PC-3 (cell line): Measurements from ENCODE around the gene LANCL1. TPM values are rescaled to one million over a fixed set of nuclear protein-coding genes. Genes with fewer than 3 reads are reported as not detected.
A peak's percentile ranks its signal among the peaks of the same experiment; 100 is the strongest.

Source experiments
- ATAC-seq: fragments of 200-7000 bp; cut with Tn5 transposase; 2 replicates; pipeline ENCODE4 v1.9.1; 2020; ENCODE audit warnings: mild to moderate bottlenecking, moderate library complexity
- BruUV-seq: library from RNA; stranded (reverse); fragments of 400-500 nt; replicated peaks from 2 replicates; lab custom pipeline; 2021; lab: Mats Ljungman, UMichigan
- CTCF ChIA-PET: fragments of 300-600 bp; sonication (Branson Sonifier 250); formaldehyde crosslinking; loops from one replicate; lab custom pipeline; 2022; ENCODE audit warnings: antibody characterized with exemption; lab: Charles Lee
- POLR2A ChIA-PET: fragments of 300-600 bp; sonication (Branson Sonifier 250); formaldehyde crosslinking; loops from one replicate; lab custom pipeline; 2022; ENCODE audit warnings: antibody characterized with exemption; ENCODE audit not compliant: unreplicated experiment; lab: Charles Lee
- DNase-seq: peaks from one replicate; pipeline ENCODE4 v3.0.0-alpha.2; 2015
- H2AFZ ChIP-seq: fragments of 300-600 bp; sonication (generic); 2 replicates; pipeline ENCODE4 v1.6.0; 2016; ENCODE audit warnings: antibody characterized with exemption, low read length
- H3F3A ChIP-seq: fragments of 300-600 bp; sonication (generic); one replicate; pipeline ENCODE4 v1.6.0; 2017; ENCODE audit warnings: antibody characterized with exemption, low read length, control low read depth, mild to moderate bottlenecking; ENCODE audit not compliant: unreplicated experiment
- H3K27ac ChIP-seq: fragments of 300-600 bp; sonication (generic); 2 replicates; pipeline ENCODE4 v1.5.1; 2016; ENCODE audit warnings: mild to moderate bottlenecking, low read length
- H3K27me3 ChIP-seq: fragments of 300-600 bp; sonication (generic); 2 replicates; pipeline ENCODE4 v1.6.1; 2016; ENCODE audit warnings: low read length, mixed read lengths
- H3K36me3 ChIP-seq: fragments of 300-600 bp; sonication (generic); 2 replicates; pipeline ENCODE4 v1.6.1; 2016; ENCODE audit warnings: low read depth, mixed run types, low read length, mixed read lengths
- H3K4me1 ChIP-seq: fragments of 300-600 bp; sonication (generic); 2 replicates; pipeline ENCODE4 v1.5.1; 2016; ENCODE audit warnings: low read length; ENCODE audit not compliant: insufficient read depth
- H3K4me2 ChIP-seq: fragments of 300-600 bp; sonication (generic); 2 replicates; pipeline ENCODE4 v1.6.0; 2016; ENCODE audit warnings: low read length
- H3K4me3 ChIP-seq: fragments of 300-600 bp; sonication (generic); 2 replicates; pipeline ENCODE4 v1.5.1; 2016; ENCODE audit warnings: mild to moderate bottlenecking, low read length, mixed read lengths
- H3K79me2 ChIP-seq: fragments of 300-600 bp; sonication (generic); 2 replicates; pipeline ENCODE4 v1.6.1; 2017; ENCODE audit warnings: low read length, mixed read lengths
- H3K9ac ChIP-seq: fragments of 300-600 bp; sonication (generic); 2 replicates; pipeline ENCODE4 v1.6.0; 2016; ENCODE audit warnings: mild to moderate bottlenecking, low read length
- H3K9me2 ChIP-seq: fragments of 300-600 bp; sonication (generic); replicated peaks from 2 replicates; pipeline ENCODE4 v1.6.1; 2016; ENCODE audit warnings: mixed run types, low read length, mixed read lengths
- H3K9me3 ChIP-seq: fragments of 300-600 bp; sonication (generic); 2 replicates; pipeline ENCODE4 v1.6.1; 2016; ENCODE audit warnings: low read length, mixed read lengths
- H4K20me1 ChIP-seq: fragments of 300-600 bp; sonication (generic); 2 replicates; pipeline ENCODE4 v1.6.1; 2016; ENCODE audit warnings: low read length, mixed read lengths
- EZH2 ChIP-seq: fragments of 300-600 bp; sonication (generic); IDR thresholded peaks from one replicate; pipeline ENCODE4 v1.6.1; 2017; ENCODE audit warnings: antibody characterized with exemption, mild to moderate bottlenecking, low read length; ENCODE audit not compliant: unreplicated experiment
- EZH2phosphoT487 ChIP-seq: fragments of 300-600 bp; sonication (generic); IDR thresholded peaks from 2 replicates; pipeline ENCODE4 v1.6.1; 2018; ENCODE audit warnings: mild to moderate bottlenecking, antibody characterized with exemption, low read length, borderline replicate concordance
- intact Hi-C: fragments of 100-400 bp; cut with micrococcal nuclease; formaldehyde crosslinking; loops from 2 replicates; pipeline ENCODE4 v1.9.0; 2023
- total RNA-seq: library from RNA; depleted of rRNA; stranded (reverse); fragments of >200 nt; gene quantifications from 2 replicates; pipeline ENCODE4 v1.2.3, GENCODE V29; 2014
- TF ChIP-seq, protein P1 (sequence below): fragments of 300-600 bp; sonication (generic); conservative IDR thresholded peaks from 2 replicates; pipeline ENCODE4 v1.5.1; 2017; ENCODE audit warnings: antibody characterized with exemption, low read depth, mild to moderate bottlenecking, low read length

Gene LANCL1
- total RNA-seq, 1 experiment from 2014 or later: 19.0 TPM

DNA sequence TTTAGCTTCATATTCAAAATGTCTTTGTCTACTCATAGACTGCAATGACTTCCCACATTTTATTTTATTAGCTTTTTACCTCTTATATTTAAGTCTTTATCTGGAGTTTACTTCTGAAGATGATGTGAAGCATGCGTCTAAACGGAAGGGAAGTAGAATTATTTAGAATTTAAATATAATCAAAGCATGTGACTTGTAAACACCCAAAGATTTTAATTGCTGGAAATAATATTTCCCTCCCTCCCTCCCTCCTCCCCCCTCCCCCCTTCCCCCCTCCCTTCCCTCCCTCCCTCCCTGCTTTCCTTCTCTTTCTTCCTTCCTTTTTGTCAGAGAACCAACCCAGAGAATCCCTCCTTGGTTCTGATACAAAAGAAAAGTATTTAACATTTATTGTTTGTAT lies 2.1 kb upstream of the LANCL1 start:
- peaks cover 11% of the 10 kb centered on the region; the same call in 1 of the 2 replicates for H3K4me1 ChIP-seq
- peak overlapping the region; percentile 72 for H3K4me2 ChIP-seq
- intact Hi-C loops: no loop called here
- H3K36me3 ChIP-seq: 0 out of 2 replicates have a peak, but pooled peaks cover under 1% of the 10 kb centered on the region
- no peaks in the 10 kb centered on the region for H3K9me2 ChIP-seq
- ChIA-PET POLR2A (no interaction called here), CTCF (no interaction called here)
- peak overlapping the region; percentile 91 for H3K4me3 ChIP-seq
- H3K9ac ChIP-seq: no peak overlapping the region; the same call in 1 of the 2 replicates
- H3K27me3 ChIP-seq: no peaks in the 10 kb centered on the region
- peaks cover 19% of the 10 kb centered on the region for H3K79me2 ChIP-seq
- H3F3A ChIP-seq: no peaks in the 10 kb centered on the region
- H3K9me3 ChIP-seq: no peaks in the 10 kb centered on the region
- no peaks in the 10 kb centered on the region for H4K20me1 ChIP-seq
- no TSS peak for BruUV-seq
- DNase-seq: no peak
- H3K27ac ChIP-seq: no peak overlapping the region
- ATAC-seq: no peak
- TF ChIP-seq EZH2phosphoT487: no peak
- TF ChIP-seq, protein P1, sequence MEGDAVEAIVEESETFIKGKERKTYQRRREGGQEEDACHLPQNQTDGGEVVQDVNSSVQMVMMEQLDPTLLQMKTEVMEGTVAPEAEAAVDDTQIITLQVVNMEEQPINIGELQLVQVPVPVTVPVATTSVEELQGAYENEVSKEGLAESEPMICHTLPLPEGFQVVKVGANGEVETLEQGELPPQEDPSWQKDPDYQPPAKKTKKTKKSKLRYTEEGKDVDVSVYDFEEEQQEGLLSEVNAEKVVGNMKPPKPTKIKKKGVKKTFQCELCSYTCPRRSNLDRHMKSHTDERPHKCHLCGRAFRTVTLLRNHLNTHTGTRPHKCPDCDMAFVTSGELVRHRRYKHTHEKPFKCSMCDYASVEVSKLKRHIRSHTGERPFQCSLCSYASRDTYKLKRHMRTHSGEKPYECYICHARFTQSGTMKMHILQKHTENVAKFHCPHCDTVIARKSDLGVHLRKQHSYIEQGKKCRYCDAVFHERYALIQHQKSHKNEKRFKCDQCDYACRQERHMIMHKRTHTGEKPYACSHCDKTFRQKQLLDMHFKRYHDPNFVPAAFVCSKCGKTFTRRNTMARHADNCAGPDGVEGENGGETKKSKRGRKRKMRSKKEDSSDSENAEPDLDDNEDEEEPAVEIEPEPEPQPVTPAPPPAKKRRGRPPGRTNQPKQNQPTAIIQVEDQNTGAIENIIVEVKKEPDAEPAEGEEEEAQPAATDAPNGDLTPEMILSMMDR: no peak
- no peak for TF ChIP-seq EZH2
- H2AFZ ChIP-seq: no peak overlapping the region

DNA sequence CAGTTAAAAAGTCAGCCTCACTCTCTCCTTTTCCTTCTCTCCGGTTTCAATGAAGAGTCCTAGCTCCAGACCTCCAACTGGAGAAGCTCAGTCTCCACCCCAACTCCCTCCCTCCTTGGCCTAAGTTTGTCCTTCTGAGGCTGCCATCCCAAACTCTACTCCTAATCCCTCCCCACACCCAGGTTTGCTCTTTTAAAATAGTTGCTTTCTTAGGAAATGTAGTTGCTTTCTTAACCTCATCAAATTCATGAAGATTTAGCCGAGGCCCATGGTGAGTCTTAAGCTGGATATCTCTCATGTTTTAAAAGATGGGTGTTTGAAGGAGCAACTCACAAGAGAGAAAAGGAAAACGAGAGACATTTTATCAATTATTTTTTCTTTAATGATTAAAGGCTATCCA lies 937 bp upstream of the LANCL1 start:
- Histone ChIP-seq H3K4me1 (peaks cover 11% of the 10 kb centered on the region; the same call in 1 of the 2 replicates), H2AFZ (peak overlapping the region; percentile 86), H3K27ac (no peak overlapping the region), H3K36me3 (no peaks in the 10 kb centered on the region), H4K20me1 (no peaks in the 10 kb centered on the region), H3K27me3 (no peaks in the 10 kb centered on the region), H3K9ac (peak overlapping the region; percentile 72), H3K4me3 (peak overlapping the region; percentile 91), H3K9me3 (no peaks in the 10 kb centered on the region), H3K9me2 (no peaks in the 10 kb centered on the region), H3K4me2 (peak overlapping the region; percentile 72), H3F3A (no peaks in the 10 kb centered on the region), H3K79me2 (peaks cover 19% of the 10 kb centered on the region)
- ATAC-seq: peak; percentile 37
- peak; percentile 65 for DNase-seq
- intact Hi-C loops: loop anchor here (2.0 kb wide), 2 partner anchors 33 to 307 kb away; partner anchors contain the start of gene KANSL1L
- CTCF ChIA-PET: no interaction called here
- BruUV-seq: no TSS peak
- POLR2A ChIA-PET: no interaction called here
- no peak for TF ChIP-seq EZH2phosphoT487
- TF ChIP-seq, protein P1: no peak
- TF ChIP-seq EZH2: no peak

DNA sequence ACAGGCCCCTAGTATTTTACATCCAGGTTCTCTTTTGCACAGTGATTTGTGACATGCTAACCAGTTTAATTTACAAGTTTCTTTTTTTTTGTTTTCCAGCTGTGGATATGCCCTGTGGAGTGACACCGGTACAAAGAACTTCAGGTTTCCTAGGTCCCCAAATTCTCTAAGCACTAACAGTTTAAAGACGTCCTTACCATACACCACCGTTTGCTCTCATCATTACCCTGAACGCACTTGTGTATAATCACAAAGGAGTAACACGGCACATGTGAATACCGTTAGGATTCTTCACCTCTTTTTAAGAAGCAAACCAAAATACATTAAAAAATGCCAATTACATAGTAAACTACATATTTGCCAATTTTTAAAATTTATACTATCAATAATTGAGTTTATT lies 853 bp downstream of the LANCL1 start:
- peak overlapping the region; percentile 91 for H3K4me3 ChIP-seq
- peaks cover 11% of the 10 kb centered on the region; the same call in 1 of the 2 replicates for H3K4me1 ChIP-seq
- no TSS peak for BruUV-seq
- H2AFZ ChIP-seq: peak overlapping the region; percentile 86; the same call in 1 of the 2 replicates
- DNase-seq (no peak), ATAC-seq (no peak)
- intact Hi-C loops: loop anchor here (2.0 kb wide), 2 partner anchors 31 to 305 kb away; partner anchors contain the start of gene KANSL1L
- H3K9me3 ChIP-seq: no peaks in the 10 kb centered on the region
- peaks cover 8% of the 10 kb centered on the region; the same call in 1 of the 2 replicates for H3K36me3 ChIP-seq
- peak overlapping the region; percentile 72 for H3K4me2 ChIP-seq
- H4K20me1 ChIP-seq: no peaks in the 10 kb centered on the region
- CTCF ChIA-PET: no interaction called here
- no peak overlapping the region for H3K27ac ChIP-seq
- TF ChIP-seq EZH2phosphoT487 (no peak), EZH2 (no peak)
- TF ChIP-seq, protein P1: no peak
- POLR2A ChIA-PET: interaction anchor here (0.6 to 0.7 kb wide), 2 partner anchors 16 to 98 kb away, joined by 4 to 5 read pairs; no protein-coding TSS in a partner anchor
- peaks cover 19% of the 10 kb centered on the region for H3K79me2 ChIP-seq
- H3K27me3 ChIP-seq: no peaks in the 10 kb centered on the region
- no peaks in the 10 kb centered on the region for H3K9me2 ChIP-seq
- H3F3A ChIP-seq: no peaks in the 10 kb centered on the region
- peak overlapping the region; percentile 72 for H3K9ac ChIP-seq
